GM19397 (cell line): ENCODE data around the gene SLC25A21.
A peak's percentile ranks its signal among the peaks of the same experiment; 100 is the strongest.

Source experiments
- ATAC-seq: cut with Tn5 transposase; IDR thresholded peaks from one replicate; pipeline ENCODE4 v1.9.1; 2021; ENCODE audit warnings: mild to moderate bottlenecking, moderate library complexity; ENCODE audit not compliant: unreplicated experiment

The SLC25A21 gene

DNA sequence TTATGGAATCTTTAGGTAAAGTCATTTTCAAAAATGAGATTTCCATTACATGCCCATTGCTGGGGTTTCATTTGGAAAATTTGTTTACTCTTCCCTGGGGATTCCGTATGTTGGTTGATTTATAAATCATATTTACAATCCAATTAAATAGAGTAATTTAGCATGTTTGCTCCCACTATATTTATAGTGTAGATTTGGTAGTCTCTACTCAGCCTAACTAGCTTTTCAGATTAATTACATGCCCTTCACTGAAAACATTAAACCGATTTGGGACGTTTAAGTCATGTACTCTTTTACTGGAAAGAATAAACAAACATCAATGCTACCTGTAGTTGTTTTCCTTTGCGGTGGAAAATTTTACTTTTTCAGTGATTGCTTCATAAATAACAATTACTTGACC is 500.3 kb downstream of the SLC25A21 start:
- ATAC-seq: no peak

DNA sequence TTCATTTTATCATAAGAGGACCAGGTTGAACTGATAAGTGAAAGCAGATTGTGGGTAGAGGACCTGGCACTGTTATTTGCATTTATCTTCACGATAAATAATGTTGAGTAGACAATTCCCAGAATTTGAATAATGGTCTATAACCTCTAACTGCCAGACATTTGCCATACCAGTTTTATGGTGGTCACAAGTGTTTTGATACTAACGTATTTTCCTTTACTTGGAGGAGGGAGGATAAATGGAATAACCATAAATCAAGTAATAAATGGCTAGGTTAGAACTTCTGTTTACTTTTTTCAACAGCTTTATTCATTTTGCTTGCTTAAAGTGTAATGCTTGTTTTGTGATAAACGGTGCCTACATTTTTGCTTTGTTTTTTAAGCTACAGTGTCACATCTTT is 501.3 kb downstream of the SLC25A21 start:
- ATAC-seq: no peak

DNA sequence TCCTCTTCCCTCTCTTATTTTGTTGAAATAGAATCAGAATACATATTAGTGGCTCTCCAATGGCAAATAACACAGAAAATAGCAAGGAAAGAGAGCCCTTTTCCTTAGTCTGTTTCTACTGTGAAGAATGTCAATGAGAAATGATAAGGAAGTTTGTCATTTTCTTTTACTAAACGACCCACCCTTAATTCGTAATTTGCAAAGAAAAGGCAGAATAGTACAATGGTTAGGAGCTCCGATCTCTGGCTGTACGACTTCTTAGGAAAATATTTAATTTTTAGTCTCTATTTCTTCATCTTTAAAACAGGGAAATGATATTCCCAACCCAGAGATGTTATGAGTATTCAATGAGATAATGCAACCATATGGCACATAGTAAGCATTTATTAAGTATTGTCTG is 504.7 kb downstream of the SLC25A21 start:
- ATAC-seq: no peak

DNA sequence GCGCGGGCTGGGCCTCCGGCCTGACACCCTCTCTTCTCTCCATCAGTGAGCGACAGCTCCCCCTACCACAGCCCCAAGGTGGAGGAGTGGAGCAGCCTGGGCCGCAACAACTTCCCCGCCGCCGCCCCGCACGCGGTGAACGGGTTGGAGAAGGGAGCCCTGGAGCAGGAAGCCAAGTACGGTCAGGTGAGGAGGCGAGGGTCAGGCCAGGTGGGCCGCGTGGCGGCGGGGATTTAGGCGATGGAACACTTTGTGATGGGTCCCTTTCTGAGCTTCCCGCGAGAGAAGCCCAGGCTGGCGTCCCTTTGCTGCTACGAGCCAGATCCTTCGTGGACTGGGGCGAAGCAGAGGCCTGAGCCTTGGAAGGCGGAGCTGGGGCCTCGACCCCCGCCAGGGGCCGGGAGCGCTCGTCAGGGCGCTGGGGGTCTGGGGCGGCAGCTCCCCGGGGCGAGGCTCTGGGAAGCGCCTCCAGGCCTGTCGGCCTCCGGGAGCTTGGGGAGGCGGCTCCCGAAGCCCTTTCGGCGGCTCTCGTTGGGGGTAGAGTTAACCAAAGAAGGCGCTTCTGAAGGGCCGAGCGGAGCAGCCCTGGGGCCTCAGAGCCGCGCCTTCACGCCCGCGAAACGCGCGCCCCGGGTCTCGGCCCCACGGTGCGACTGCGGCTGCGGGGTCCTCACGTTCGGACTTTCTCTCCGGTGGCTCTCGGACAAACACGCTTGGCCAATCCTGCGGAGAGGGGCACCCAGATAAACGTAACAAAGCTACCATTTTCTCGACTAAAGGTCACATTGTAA is 505.8 kb downstream of the SLC25A21 start:
- ATAC-seq: no peak

DNA sequence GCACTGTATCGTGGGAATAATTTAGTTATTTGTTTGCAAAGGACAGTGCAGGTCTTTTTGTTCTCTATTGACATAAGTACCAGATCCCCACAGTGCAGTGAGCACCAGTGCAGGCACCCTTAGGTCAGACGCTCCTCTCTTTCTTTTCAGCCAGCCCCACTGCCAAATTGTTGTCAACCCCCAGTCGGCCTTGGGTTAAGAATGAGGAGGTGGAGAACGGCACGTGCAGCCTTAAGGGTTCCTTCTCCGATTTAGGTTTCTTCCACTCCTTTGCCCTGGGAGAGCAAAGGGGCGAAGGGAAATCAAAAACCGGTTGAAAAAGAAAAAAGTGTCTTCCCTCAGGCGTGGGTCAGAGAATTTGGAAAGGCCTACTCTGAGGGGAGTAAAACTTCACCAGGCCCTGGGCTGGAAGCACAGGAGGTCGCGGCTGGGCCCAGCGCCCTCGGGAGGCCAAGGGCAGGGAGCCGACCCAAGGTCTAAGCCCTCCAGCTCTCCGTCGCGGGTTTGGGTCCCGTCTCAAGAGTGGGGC is 506.5 kb downstream of the SLC25A21 start:
- no peak for ATAC-seq

DNA sequence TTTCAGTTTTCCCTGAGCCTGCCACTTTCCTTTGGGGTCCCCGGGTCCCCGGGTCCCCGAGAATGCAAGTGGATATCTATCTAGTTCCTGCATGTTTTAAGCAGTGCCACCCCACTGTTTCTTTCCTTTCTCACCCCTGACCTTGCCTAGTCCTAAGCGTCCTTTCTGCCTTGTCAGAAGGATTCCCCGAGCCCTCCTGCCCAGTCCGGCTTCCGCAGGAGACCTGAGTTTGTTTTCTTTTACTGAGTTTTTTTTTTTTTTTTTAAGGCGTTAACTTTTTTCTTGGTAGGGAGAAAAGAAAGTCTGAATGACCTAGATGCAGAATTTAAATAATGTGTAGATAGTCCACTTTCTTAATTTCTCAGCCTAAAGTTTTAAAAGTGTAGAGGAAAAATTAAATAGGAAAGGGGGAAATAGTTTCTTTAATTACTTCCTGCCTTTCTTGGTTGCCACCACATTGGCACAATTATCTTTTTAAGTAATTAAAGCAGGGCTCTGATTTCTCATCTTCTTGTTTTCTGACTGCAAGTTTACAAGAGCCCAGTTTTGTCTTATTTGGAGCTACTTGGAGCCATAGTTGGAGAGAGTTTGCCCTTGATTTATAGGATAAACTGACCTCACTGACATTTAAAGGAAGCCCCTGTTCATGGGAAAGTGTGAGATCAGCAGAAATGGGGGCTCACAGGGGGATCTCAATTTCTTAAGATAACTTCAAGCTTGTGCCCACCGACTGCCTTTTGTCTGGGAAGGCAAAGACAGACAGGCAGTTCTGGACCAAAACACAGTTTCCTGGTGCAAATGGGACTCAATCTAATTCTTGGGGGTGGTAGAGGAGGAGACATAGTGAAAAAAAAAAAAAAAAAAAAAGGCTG is 507.8 kb downstream of the SLC25A21 start:
- no peak for ATAC-seq

DNA sequence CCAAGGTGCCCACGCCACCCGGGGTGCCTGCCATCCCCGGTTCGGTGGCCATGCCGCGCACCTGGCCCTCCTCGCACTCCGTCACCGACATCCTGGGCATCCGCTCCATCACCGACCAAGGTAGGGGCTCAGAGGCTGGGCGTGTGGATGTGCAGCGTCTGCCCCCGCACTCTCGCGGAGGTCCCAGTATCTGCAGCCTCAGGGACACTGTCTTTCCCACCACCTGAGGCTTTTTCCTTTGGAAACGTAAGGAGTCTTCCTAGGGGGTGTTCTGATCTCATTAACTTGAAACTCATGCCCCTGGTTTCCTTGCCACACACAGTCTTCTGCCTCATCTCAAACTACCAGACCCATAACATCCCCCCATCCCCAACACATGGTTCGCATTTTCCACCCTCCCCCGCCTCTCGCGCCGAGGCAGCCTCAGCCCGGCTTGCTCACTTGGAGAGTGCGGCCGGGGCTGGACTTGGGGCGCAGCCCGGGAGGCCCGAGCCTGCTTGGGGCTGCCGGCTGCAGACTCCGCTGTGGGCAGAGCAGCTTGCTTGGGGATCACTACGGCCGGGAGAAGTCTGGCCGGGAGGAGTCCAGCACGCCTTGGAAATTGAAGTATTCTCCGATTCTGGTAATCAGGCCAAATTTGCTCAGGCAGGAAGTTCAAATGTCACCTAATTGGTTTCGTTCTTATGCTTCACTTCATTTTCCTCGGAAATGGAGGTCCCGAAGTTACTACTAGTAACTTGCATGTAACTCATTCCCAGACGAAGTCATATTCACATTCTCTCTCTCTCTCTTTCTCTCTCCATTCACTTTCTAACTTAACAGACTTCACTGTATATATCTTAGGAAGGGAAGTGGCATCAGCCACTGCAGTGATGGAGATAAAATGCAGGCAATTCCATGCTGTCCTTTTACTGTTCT is 508.7 kb downstream of the SLC25A21 start:
- no peak for ATAC-seq

DNA sequence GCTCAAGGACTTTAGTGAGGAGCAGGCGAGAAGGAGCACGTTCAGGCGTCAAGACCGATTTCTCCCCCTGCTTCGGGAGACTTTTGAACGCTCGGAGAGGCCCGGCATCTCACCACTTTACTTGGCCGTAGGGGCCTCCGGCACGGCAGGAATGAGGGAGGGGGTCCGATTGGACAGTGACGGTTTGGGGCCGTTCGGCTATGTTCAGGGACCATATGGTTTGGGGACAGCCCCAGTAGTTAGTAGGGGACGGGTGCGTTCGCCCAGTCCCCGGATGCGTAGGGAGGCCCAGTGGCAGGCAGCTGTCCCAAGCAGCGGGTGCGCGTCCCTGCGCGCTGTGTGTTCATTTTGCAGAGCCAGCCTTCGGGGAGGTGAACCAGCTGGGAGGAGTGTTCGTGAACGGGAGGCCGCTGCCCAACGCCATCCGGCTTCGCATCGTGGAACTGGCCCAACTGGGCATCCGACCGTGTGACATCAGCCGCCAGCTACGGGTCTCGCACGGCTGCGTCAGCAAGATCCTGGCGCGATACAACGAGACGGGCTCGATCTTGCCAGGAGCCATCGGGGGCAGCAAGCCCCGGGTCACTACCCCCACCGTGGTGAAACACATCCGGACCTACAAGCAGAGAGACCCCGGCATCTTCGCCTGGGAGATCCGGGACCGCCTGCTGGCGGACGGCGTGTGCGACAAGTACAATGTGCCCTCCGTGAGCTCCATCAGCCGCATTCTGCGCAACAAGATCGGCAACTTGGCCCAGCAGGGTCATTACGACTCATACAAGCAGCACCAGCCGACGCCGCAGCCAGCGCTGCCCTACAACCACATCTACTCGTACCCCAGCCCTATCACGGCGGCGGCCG is 509.6 kb downstream of the SLC25A21 start:
- ATAC-seq: no peak

DNA sequence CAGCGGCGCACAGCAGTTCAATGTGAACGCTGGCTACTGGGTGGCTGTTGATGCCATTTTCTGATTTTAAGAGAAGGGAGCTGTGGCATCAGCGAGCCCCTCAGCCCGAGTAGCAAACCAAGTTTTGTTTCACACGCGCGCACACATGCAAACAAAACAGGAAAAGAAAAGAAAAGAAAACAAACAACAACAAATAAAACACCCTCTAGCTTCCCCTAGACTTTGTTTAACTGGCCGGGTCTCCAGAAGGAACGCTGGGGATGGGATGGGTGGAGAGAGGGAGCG is 510.2 kb downstream of the SLC25A21 start:
- no peak for ATAC-seq

DNA sequence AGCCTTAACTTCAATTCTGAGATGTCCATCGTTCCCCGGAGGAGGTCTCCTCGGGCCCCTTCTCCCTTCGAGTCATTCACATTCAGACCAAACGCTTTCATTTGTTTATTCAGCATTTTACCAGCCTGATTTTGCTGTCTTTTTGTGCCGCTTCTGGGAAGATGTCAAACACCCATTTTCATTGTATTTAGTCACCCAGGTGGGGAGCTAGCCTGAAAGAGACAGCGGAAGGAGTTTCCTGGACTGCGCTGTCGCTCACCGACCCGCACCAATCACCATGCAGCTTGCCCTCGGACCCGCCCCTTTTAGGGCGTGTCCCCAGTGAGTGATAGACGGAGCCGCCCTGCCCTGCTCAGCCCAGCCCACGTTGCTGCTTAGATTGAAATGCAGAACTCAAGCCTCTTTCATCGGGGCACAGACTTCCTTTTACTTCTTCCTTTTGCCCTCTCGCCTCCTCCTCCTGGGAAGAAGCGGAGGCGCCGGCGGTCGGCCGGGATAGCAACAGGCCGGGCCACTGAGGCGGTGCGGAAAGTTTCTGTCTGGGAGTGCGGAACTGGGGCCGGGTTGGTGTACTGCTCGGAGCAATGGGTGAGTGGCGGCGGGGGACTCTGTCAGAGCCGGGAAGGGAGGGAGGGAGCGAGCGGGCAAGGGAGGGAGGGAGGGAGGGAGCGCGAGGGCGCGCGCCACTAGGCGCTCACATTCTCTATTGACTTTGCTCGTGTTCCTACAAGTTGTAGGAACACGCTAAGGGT is 510.7 kb downstream of the SLC25A21 start, which contains the start of gene PAX9:
TSS of gene PAX9 (plus strand) at position 355 of the 752 bp plus-strand sequence. CDS start at position 585, 230 bp downstream.
- ATAC-seq: peak; percentile 81

DNA sequence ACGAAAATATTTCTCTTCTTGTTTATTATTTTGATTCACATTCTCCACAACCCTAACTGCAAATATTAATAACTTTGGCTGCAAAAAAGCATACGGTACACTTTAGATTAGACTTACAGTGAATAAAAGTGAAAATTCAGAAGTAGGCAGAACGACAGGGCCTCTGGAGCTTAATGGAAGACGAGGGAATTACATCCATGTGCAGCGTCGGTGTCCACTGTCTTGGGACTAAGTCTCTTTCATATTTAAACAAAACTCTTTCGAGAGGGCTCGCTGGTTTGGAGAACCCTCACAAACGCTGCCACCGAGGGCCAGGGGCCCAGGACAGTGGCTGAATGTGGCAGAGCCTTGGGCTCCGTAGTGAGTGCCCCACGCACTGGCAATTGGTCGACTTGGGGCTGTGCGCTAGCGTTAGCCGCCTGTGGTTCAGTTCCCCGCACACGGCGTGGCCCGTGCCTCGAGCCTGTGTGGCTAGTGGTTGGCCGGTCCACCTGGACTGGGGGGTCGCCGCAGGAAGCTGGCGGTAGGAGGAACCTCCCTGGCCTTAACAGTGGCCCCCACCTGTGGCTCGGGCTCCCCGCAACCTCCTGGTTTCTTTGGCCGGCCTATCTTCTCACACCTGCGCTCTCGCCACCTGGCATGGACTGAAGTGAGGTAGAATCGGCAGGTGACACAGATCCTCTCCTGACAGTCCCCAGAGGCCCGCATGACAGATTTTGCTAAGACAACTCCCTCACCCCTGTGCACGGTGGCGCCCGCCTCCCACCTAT is 511.5 kb downstream of the SLC25A21 start:
- ATAC-seq: no peak

DNA sequence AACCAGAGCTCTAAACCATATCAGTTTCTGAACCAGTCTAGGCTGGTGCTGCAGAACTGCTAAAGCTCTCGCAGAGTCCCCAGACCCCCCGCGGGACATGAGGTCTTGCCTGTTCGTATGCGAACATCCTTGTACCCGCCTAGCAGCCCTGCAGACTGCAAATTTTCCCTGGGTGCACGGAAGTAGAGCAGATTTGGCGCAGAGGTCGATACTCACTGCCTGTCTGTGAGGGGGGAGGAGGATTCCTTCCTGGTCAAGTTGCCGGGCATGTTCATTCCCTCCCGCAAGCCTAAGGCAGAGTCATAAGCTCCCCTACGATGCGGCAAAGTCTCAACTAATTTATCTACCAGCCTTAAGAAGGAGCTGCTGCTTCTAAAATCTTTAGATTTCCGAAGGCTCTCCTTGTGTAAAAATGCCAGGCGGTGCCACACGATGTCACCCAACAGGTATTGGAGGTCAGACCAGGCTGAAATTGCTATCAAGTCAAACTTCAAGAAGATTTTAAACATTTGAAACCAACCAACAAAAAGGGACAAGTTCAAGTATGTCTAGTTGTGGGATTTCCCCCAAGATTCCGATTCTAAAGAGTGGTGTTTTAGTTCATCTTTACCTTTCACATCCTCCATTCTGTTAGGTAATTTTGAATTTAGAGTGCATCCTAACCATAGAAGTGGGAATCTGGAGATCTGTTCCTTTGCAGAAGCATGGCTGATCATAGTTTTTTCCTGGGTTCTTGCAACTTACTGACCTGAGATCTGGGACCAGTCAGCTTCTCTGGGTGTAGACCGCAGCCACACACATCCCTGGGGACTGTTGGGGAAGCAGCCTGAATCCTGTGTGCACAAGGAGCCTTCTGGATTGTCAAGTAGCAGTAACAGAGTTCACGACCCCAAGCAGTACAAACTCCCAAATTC is 512.3 kb downstream of the SLC25A21 start:
- ATAC-seq: no peak

DNA sequence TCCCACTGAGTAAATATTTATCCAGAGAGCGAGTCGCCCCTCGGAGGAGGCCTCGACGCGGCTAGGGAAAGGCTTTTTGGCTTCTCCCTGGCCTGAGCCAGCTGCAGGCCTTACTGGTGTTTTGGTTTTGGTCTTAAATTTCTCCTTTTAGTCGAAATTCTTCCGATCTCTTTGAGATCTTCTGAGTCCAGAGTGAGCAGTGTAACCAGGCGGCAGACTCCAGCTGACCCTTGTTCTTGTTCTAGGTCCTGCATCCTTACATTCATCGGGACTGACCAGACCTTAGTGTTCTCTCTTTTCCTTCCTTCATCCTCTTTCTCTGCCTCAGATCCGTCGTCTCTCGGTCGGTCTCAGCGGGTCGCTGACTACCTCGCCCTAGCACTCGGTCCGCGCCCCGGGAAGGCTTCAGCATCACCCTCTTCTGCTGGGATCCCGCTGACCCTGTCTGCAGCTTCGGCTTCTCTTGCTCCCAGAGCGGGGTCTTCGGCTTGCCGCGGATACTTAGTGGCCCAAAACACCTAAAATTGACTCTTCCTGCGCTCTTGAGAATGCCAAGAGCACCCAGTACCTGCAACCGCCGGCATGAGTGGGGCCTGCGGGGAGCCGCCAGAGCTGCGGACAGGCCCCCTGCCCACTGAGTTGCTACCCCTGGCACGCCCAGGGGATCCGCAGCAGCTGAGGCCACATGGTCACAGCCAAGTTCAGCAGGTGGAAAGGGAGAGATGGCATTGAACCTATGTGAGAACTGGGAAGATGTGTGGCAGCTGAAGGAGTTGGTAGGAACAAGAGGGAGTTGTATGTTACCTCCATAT is 513.2 kb downstream of the SLC25A21 start:
- ATAC-seq: no peak

DNA sequence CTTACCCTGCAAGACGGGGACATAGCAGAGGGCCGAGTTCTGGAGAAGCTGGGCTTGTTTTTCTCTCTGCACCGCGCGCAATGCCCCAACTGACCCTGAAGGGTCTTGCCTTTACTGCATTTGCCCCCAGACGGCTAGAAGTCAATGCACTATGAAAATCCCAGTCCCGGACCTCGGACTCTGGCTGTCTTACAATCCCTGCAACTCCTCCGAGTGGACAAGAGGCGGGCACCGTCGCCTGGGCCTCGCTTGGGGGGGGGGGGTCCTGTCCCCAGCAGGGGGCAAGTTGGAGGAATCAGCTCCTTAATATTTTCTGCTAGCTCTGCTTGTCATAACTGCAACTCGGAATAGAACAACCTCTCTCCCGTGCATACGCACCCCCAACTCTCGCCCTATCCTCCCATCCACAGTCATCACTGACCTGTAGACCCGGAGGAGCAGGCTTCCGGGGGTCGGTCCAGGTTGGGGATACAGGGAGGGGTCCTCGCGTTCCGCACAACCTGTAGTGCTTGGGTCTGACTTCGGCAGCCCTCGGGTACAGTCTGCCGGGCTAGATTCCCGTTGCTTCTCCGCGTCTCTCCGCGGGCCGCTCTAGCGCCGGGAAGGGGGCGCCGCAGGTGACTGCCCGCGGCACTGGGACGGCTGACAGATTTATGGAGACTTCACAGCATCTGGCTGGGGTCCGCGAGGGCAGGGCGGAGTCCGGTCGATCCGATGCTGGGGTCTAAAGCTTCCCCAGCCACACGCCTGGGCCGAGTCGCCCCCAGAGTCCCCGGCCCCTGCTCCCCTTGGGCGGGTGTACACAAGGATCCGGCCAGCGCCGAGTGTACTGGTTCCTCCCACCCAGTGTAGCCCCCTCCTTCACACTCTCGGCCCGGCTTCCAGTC is 514.0 kb downstream of the SLC25A21 start:
- no peak for ATAC-seq

DNA sequence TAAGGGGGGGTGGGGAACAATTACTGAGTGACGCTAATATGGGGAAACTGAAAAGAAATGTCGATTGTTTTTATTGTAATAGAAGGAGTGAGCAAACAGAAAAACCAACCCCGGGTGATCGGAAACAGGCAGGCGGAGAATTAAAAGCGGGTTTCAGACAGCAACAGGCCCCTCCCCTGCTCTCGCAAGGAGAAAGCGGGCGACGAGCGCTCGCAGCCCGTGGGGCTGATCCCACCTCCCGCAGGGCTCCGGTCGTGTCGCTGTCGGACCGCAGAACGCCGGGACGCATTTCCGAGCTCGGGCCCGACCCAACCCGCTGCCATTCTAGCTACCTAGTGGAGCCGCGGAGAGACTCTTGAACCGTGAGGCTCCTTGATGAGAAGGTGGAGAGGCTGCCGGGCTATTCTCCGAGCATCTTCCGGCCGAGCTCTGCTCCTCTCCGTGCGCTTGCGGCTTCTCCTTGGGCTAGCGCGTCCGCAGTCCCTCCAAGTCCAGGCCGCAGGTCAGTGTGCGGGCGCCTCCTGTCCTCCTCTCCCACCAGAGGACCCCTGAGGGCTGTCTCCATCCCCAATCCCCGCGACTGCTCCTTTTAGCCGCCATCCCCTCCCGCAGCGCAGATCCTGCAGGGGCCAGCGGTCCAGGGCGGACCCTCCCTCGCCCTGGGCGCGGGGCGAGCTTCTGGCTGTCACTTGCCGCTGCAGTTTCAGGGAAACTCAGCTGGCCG is 514.8 kb downstream of the SLC25A21 start:
- no peak for ATAC-seq
